Activated effector memory CD4-positive, alpha-beta T cell treated with anti-CD3 and anti-CD28 coated beads, Interleukin-2, amount 50 U/mL, for 16 hours (primary cell): ENCODE data around the gene FOXP2.
"Not testable (repeated sequence)": the region's sequence is repeated elsewhere in the genome, so short reads cannot be mapped to it uniquely, and the experiment has no call there.

Experiments used
- DNase-seq: peaks from one replicate; pipeline ENCODE4 v3.0.0-alpha.2; 2020

FOXP2 gene

GRCh38 chr7:114504586-114504985, 90.0 kb downstream of the FOXP2 start:
- no peak for DNase-seq

DNA sequence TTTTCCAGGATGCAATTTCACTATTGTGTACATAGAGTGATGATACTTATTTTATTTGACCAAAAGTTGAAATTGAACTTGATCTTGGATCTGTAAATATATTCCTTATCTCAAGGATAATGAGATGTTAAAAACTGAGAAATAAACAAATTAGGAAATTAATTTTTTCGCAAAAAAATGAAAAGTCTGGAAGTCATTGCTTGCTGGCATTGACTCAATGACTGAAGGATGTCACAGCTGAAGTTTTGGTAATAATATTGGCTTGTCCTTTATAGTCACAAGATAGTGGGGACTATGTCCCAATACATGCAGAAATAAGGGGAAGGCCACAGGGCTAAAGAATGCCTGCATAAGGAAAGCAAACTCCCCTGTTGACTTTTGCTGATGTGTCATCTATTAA, 92.8 kb downstream of the FOXP2 start:
- DNase-seq: no peak

DNA sequence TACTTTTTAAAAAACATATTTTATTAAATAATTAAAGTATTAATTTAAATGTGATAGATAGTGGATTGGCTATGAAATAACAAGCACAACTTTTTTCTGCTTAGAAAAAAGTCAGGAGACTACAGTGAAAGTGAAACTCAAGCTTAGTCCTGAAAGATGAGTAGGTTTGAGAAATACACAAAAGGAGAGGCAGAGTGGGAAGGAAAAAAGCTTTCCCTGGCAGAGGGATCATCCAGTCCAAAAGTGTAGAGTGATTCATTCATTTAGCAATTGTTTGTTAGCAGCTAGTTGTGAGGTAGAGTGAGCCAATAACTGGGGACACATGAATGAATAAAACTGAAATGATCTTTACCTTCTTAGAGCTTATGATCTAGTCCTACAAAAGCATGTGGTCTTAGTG, 93.5 kb downstream of the FOXP2 start:
- DNase-seq: no peak

DNA sequence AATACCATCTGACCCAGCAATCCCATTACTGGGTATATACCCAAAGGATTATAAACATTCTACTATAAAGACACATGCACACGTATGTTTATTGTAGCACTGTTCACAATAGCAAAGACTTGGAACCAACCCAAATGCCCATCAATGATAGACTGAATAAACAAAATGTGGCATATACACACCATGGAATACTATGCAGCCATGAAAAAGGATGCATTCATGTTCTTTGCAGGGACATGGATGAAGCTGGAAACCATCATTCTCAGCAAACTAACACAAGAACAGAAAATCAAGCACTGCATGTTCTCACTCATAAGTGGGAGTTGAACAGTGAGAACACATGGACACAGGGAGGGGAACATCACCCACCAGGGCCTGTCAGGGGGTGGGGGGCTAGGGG, 96.2 kb downstream of the FOXP2 start:
- DNase-seq: not testable (repeated sequence)

GRCh38 chr7:114519240-114519639, 104.6 kb downstream of the FOXP2 start:
- DNase-seq: no peak

DNA sequence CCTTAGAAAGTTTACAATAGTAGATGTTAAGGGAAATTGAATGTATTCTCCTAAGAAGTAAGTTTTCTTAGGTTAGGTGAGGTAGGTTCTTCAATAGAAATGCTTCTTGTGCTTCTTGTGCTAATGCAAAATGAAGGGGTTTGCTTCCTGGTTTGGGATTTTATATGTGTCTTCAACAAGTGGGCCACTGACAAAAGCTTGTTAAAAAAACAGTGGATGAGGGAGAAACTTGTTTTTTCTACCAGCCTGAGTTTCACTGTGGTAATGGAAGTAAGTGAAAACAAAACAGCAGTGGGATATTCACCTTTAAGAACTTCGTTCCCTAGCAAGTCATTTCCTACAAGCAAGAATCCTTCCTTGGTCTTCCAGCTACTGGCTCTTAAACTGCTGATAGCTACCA, 107.5 kb downstream of the FOXP2 start:
- DNase-seq: no peak

DNA sequence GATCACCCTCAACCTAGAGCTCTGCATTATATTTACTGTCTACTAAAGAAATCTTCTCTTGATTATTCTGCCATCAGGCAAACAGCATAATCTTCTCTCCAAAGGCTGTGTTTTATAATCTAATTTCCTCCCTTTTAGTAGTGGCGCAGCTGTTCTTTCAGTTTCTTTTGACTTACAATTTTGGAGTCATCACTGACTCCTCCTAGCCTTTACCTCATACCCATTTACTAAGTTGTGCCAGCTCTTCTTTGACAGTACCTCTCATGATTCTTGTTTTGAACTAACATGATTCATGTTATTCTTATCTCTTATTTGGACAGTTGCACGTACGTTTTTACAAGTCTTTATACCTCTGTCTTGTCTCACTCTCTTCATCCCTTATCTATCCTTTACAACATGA, 113.0 kb downstream of the FOXP2 start:
- DNase-seq: no peak

- DNase-seq: no peak
These were observed 115.5 kb downstream of the FOXP2 start for GRCh38 chr7:114530057-114530611.

DNA sequence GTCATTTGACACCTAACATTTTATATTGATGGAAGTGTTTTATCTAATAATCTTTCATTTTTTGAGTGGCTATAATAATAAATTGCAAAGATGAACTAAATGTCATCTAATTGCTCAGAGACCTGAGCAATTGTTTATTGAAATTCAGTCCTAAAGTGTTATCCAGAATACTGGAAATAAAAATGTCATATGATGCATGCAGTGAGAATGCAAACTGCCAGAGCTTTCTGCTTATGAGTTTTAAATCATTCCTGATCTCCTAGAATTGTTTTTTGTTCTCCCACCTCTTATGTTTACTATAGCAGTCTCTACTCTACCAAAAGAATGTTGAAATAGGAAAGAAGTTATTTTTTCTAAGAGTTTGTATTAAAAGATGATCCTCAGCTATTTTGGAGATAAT, 116.7 kb downstream of the FOXP2 start:
- DNase-seq: no peak

DNA sequence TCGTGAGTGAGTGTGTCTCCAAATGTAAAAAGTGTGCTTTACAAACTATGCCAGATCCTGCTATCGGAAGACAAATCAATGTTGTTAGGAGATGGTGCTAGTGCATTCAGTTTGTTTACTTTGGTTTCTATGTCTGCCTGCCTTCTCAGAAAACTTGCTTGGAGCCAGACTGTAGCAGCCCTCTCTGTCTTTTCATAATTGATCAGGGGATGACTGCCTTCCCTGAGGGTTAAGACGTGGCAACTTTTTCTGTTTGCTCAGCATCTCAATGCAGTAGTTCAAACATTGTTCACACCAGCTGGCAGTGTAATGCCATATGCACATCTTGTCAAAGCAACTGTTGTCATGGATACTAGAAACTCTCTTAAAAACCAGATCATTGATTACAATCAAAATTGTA, 118.5 kb downstream of the FOXP2 start:
- DNase-seq: no peak

DNA sequence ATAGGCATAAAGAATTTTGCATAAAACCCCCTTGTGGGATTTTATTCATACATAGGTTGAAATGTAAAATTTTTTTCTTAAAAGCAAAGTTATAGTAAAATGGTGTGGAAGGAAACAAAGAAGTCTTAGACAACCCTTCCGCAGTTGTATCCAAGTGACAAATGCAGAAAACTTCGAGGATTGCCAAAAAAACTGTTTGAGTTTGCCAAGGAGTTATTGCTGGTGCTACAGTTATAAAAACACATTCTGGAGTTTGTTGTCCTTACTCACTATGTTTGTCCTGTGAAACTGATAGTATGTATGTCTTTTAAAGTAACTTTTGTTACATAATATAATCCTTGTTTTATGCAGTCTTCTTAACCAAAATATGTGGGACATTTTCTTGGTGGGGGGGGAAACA, 120.3 kb downstream of the FOXP2 start:
- DNase-seq: no peak

DNA sequence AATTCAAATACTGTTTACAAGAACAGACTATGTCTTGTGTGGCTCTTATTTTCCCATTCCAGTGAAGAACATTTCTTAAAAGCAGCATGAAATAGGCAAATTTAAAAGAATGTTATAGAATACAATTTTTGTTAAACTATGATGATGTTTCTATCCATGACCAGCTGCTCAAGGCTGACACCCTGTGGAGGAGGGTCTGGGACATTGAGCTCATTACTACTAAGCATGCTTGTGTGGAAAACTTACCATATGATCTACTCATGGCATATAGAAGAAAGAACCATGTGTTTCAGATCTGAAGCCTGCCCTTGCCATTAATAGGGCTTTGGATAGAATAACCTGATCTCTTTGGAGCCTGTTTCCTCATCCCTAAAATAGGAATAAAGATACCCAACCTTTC, 125.0 kb downstream of the FOXP2 start:
- DNase-seq: no peak

GRCh38 chr7:114540291-114540690, 125.7 kb downstream of the FOXP2 start:
- no peak for DNase-seq

GRCh38 chr7:114547346-114547745, 132.7 kb downstream of the FOXP2 start:
- DNase-seq: not testable (repeated sequence)

GRCh38 chr7:114548081-114548980, 133.7 kb downstream of the FOXP2 start:
- no peak for DNase-seq

- DNase-seq: no peak
These were observed 140.3 kb downstream of the FOXP2 start for GRCh38 chr7:114554781-114555537.

DNA sequence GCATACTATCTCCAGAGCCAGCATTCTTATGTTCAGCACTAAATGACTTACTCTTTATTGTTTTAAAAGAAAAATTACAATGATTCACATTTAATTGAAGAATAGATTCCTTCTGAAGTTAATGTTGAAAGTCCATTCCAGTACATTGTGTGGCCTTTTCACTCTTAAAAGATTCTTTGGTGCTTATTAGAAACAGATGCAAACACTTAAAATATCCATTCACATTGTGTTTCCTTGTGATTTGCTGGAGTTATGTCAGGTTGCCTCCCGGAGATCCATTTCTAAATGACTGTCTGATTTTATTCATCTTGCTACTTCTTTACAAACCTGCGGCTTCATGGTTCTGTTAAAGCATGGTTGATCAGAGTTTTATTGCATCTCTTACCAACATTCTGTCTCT, 152.8 kb downstream of the FOXP2 start:
- DNase-seq: no peak

GRCh38 chr7:114569220-114569619, 154.6 kb downstream of the FOXP2 start:
- no peak for DNase-seq

- no peak for DNase-seq
These were observed 159.8 kb downstream of the FOXP2 start for GRCh38 chr7:114574384-114574783.

- no peak for DNase-seq
These were observed 160.5 kb downstream of the FOXP2 start for GRCh38 chr7:114575098-114575497.

DNA sequence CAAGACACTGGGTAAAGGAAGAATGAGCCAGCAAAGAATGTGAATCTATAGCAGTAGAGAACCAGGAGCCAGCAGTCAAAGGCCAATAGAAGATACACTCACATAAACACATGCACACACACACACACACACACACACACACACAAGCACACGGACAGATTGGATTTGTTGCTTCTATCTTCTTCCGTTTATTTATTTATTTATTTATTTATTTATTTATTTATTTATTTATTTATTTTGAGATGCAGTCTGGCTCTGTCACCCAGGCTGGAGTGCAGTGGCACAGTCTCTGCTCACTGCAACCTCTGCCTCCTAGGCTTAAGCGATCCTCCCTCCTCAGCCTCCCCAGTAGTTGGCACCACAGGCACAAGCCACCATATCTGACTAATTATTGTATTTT, 166.3 kb downstream of the FOXP2 start:
- not testable (repeated sequence) for DNase-seq

GRCh38 chr7:114588506-114588905, 173.9 kb downstream of the FOXP2 start:
- DNase-seq: no peak

DNA sequence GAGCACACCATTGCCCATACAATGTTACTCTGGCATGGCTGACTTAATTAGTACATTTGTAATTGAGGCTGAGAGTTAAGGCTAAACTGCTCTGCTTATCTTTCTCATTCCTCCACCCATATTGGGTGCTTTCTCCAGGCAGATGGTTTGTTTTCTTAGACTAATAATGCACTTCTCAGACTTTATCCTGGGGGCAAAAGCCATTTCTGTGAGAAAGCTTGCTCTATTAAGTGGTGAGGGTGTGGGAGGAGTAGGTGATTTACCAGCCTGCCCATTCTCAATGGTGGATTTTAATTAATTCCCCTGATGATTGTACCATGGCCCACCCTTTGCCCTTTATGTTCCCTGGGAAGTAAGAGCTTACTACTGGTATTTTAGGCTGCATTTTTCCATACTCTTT, 174.8 kb downstream of the FOXP2 start:
- DNase-seq: no peak

GRCh38 chr7:114590298-114590697, 175.7 kb downstream of the FOXP2 start:
- DNase-seq: no peak
